ENCODE data around the gene RAX2.
"Not testable (repeated sequence)": the region's sequence is repeated elsewhere in the genome, so short reads cannot be mapped to it uniquely, and the experiment has no call there.

RAX2 gene

GRCh38 chr19:3771906-3772455, at the start of gene RAX2:
Gene RAX2, minus strand, starts transcription at chr19:3772228. Its CDS starts 486 bp downstream, at chr19:3771742.
- DNase-seq, result no peak

- DNase-seq, result no peak
These were observed 49.1 kb upstream of the RAX2 start for GRCh38 chr19:3821156-3821555.

- DNase-seq, result no peak
These were observed 48.0 kb upstream of the RAX2 start for GRCh38 chr19:3819989-3820388.

GRCh38 chr19:3818918-3819317, 46.9 kb upstream of the RAX2 start:
- DNase-seq, result no peak

GRCh38 chr19:3818466-3818865, 46.4 kb upstream of the RAX2 start:
- peak; percentile 46 for DNase-seq

GRCh38 chr19:3817761-3818160, 45.7 kb upstream of the RAX2 start:
- DNase-seq, result no peak

- DNase-seq, result no peak
These were observed 44.7 kb upstream of the RAX2 start for GRCh38 chr19:3816566-3817218.

GRCh38 chr19:3816148-3816547, 44.1 kb upstream of the RAX2 start:
- not testable (repeated sequence) for DNase-seq

GRCh38 chr19:3814648-3815047, 42.6 kb upstream of the RAX2 start:
- no peak for DNase-seq

- no peak for DNase-seq
These were observed 41.7 kb upstream of the RAX2 start for GRCh38 chr19:3813473-3814392.

GRCh38 chr19:3810708-3811355, 38.8 kb upstream of the RAX2 start:
- DNase-seq, result no peak

- DNase-seq, result no peak
These were observed 38.1 kb upstream of the RAX2 start for GRCh38 chr19:3809881-3810707.

- DNase-seq, result no peak
These were observed 36.6 kb upstream of the RAX2 start for GRCh38 chr19:3808420-3809143.

GRCh38 chr19:3807574-3808354, 35.7 kb upstream of the RAX2 start:
- DNase-seq, result no peak

GRCh38 chr19:3807131-3807480, 35.1 kb upstream of the RAX2 start:
- DNase-seq, result no peak

- DNase-seq, result no peak
These were observed 33.8 kb upstream of the RAX2 start for GRCh38 chr19:3805859-3806258.

- no peak for DNase-seq
These were observed 32.4 kb upstream of the RAX2 start for GRCh38 chr19:3804429-3804828.

- DNase-seq, result no peak
These were observed 32.0 kb upstream of the RAX2 start for GRCh38 chr19:3803986-3804385.

GRCh38 chr19:3803114-3803888, 31.3 kb upstream of the RAX2 start:
- no peak for DNase-seq

- DNase-seq, result peak; percentile 63
These were observed 29.5 kb upstream of the RAX2 start for GRCh38 chr19:3801412-3802096.
